CD4-positive, alpha-beta T cell treated with Interleukin-6 for 4 hours (primary cell): ENCODE data around the gene CD300C.
"Not testable (repeated sequence)": the region's sequence is repeated elsewhere in the genome, so short reads cannot be mapped to it uniquely, and the experiment has no call there.

ENCODE experiments used
- DNase-seq: peaks from one replicate; pipeline ENCODE4 v3.0.0-alpha.2; 2020; ENCODE audit warnings: mixed read lengths

Gene CD300C

DNA sequence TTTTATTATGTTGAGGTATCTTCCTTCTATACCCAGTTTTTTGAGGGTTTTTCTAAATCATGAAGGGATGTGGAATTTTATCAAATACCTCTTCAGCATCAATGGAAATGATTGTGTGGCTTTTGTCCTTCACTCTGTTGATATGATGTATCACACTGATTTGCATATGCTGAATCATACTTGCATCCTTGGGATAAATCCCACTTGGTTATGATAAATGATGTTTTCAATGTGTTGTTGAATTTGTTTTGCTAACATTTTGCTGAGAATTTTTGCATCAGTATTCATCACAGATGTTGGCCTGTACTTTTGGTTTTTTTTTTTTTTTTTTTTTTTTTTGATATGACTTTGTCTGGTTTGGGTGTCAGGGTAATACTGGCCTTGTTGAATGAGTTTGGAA is 37.8 kb downstream of the CD300C start:
- DNase-seq, result no peak

DNA sequence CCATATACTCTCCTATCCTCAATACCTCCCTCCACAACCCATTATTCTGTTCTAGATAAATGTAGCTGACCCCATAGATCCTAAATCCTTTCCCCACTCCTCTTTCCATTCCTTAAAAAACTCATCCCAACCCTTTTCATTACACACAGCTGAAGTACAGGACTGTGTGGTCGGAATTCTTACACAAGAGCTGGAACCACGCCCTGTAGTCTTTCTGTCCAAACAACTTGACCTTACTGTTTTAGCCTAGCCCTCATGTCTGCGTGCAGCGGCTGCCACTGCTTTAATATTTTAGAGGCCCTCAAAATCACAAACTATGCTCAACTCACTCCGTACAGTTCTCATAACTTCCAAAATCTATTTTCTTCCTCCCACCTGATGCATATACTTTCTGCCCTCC is 42.0 kb downstream of the CD300C start:
- DNase-seq, result not testable (repeated sequence)

DNA sequence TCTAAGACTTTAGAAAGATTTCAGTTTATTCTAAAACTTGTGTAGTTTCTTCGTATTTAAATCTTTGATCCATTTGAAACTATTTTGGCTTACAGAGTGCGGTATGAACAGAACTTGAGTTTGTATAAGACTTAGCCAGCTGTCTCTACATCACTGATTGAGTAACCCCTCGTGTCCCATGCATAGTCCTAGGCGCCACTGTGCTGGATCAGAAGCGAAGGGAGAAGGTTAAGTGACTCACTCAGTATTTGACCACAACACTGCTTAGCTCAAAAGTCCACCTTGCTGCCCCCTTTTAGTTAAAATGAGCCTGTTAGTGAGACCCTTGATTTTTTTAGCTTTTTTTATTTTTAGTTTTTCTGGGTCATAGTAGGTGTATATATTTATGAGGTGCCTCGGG is 43.1 kb downstream of the CD300C start:
- no peak for DNase-seq

DNA sequence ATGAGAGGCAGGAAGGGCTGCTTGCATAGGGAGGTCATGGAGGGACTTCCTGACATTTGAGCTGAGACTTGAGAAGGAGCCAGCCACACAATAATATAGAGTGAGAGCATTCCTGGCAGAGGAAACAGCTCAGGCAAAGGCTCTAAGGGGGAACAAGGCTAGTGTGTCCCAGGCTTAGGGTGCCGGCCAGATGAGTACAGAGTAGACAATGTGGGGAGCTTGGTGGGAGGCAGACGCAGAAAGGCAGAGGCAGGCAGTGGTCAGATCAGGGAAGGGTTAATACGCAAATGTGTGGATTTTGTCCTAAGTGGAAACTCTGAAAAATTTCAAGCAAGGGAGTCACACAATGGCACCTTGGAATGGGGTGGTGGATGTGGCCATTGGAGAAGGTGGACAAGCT is 45.9 kb downstream of the CD300C start:
- DNase-seq, result no peak

DNA sequence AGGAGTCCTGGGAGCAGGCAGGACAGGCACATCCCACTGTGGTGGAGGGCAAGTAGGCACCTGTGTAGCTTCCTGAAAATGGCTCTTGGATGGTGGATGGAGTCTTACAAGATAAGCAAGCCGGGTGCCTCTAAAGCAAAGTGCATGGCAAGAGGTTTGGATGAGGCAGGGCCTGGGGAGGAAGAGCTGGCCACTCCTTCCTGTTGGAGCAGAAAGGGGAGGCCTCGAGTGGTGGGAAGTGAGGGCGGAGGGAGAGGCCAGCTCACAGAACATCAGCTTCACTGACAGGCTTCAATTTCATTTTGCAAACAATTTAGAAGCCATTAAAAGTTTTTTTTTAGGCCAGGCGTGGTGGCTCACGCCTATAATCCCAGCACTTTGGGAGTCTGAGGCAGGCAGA is 48.4 kb downstream of the CD300C start:
- DNase-seq, result no peak

DNA sequence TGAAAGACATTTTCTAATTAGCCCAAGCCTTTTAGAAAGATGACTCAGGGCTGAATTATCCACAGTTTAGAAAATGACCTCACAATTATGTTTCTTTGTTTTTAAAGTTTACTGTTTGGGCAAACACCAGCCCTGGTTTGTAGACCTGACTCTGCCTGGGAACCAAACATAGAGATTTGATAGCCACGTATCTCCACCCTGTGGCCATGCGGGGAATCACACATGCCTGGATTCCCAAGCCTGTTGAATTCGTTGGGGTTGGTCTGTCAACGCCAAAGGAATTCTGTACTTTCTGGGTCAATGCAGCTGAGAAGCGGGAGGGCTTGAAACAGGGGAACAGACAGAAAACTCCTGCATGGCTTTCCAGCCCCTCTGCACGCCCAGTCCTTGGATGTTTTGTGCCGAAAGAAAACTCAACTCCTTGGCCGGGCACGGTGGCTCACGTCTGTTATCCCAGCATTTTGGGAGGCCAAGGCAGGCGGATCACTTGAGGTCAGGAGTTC is 52.5 kb downstream of the CD300C start:
- DNase-seq, result peak; percentile 79

DNA sequence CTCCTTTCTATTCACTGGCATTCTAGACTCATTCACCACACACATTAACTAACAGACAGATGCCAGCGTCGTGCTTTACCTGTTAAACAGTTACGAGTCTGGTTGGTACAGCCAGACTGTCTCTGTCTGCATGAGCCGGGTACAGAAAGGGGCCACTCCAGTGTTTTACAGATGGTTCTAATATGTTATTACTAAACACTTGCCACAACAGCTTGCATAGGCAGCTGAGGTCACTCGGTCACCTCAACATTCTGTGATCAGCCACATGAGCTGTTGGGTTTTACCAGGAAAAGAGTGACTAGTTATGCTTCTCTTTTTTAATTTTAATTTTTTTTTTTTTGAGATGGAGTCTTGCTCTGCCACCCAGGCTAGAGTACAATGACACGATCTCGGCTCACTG is 54.3 kb downstream of the CD300C start:
- no peak for DNase-seq
